SK-N-SH (cell line): Measurements from ENCODE around the gene PHYKPL. TPM values are rescaled to one million over a fixed set of nuclear protein-coding genes. Genes with fewer than 3 reads are reported as not detected.

Experiments
- CTCF ChIA-PET: fragments of 300-600, 350-600 bp; formaldehyde crosslinking; extraction: SDS; loops from one replicate; lab custom pipeline; 2021; lab: Yijun Ruan, JAX
- POLR2A ChIA-PET: fragments of 350-600 bp; sonication (Branson Sonifier 250); formaldehyde crosslinking; extraction: SDS; loops from one replicate; lab custom pipeline; 2020; ENCODE audit warnings: antibody characterized with exemption, inconsistent platforms; lab: Yijun Ruan, JAX
- DNase-seq: peaks from one replicate; pipeline ENCODE4 v3.0.0; 2012
- H2AFZ ChIP-seq: fragments of 200-600 bp; sonication (generic); 2 replicates; pipeline ENCODE4 v1.8.1; 2016; ENCODE audit warnings: antibody characterized with exemption, mild to moderate bottlenecking, low read depth
- H3F3A ChIP-seq: fragments of 200-600 bp; sonication (generic); replicated peaks from 2 replicates; pipeline ENCODE3; 2016; ENCODE audit warnings: antibody characterized with exemption, mild to moderate bottlenecking; ENCODE audit not compliant: insufficient read depth
- H3K27ac ChIP-seq, 2 experiments: fragments of 200-500 bp in 1 of 2; fragments of 200-600 bp in 1 of 2; sonication (Bioruptor generic) in 1 of 2; sonication (generic), shearing (Covaris generic) in 1 of 2; 2 replicates each; pipeline versions ENCODE4 v1.5.1 to v1.6.1; 2014 to 2016; ENCODE audit warnings: low read depth in 2 of 2, inconsistent platforms in 1 of 2, low read length in 1 of 2, mild to moderate bottlenecking in 1 of 2, mixed read lengths in 1 of 2
- H3K27me3 ChIP-seq: fragments of 200-600 bp; sonication (generic), shearing (Covaris generic); 2 replicates; pipeline ENCODE4 v1.6.1; 2016; ENCODE audit warnings: mixed run types; ENCODE audit not compliant: insufficient read depth
- H3K36me3 ChIP-seq, 2 experiments: fragments of 200-500 bp in 1 of 2; fragments of 200-600 bp in 1 of 2; sonication (Bioruptor generic) in 1 of 2; sonication (generic) in 1 of 2; replicated peaks in 1 of 2; 2 replicates each; pipeline versions ENCODE3 to v1.5.1; 2014 to 2016; ENCODE audit warnings: low read length in 1 of 2, mild to moderate bottlenecking in 1 of 2; ENCODE audit not compliant: insufficient read depth in 2 of 2, control insufficient read depth in 1 of 2
- H3K4me1 ChIP-seq, 2 experiments: fragments of 200-500 bp in 1 of 2; fragments of 200-600 bp in 1 of 2; sonication (Bioruptor generic) in 1 of 2; sonication (generic), shearing (Covaris generic) in 1 of 2; 2 replicates each; pipeline versions ENCODE4 v1.5.1 to v1.6.1; 2014 to 2016; ENCODE audit warnings: low read depth in 1 of 2, low read length in 1 of 2, mixed run types in 1 of 2; ENCODE audit not compliant: insufficient read depth in 2 of 2, control insufficient read depth in 1 of 2
- H3K4me2 ChIP-seq: fragments of 200-600 bp; sonication (generic), shearing (Covaris generic); 2 replicates; pipeline ENCODE4 v1.6.1; 2017; ENCODE audit warnings: mixed run types
- H3K4me3 ChIP-seq, 2 experiments: fragments of 200-500 bp in 1 of 2; fragments of 200-600 bp in 1 of 2; sonication (Bioruptor generic) in 1 of 2; sonication (generic), shearing (Covaris generic) in 1 of 2; 2 replicates each; pipeline versions ENCODE4 v1.5.1 to v1.8.1; 2014 to 2016; ENCODE audit warnings: low read depth in 2 of 2, inconsistent platforms in 1 of 2, low read length in 1 of 2, mild to moderate bottlenecking in 1 of 2, mixed read lengths in 1 of 2, moderate library complexity in 1 of 2
- H3K79me2 ChIP-seq: fragments of 200-600 bp; sonication (generic); 2 replicates; pipeline ENCODE4 v1.8.1; 2017; ENCODE audit warnings: mild to moderate bottlenecking; ENCODE audit not compliant: insufficient read depth
- H3K9ac ChIP-seq: fragments of 200-600 bp; sonication (generic); 2 replicates; pipeline ENCODE4 v1.6.1; 2017; ENCODE audit warnings: mixed run types
- H3K9me2 ChIP-seq: fragments of 200-600 bp; sonication (generic); 2 replicates; pipeline ENCODE4 v1.6.1; 2017; ENCODE audit warnings: mixed run types
- H3K9me3 ChIP-seq: fragments of 200-600 bp; sonication (generic); 2 replicates; pipeline ENCODE4 v1.6.1; 2017; ENCODE audit warnings: mixed run types, mild to moderate bottlenecking, moderate library complexity
- H4K20me1 ChIP-seq: fragments of 200-600 bp; sonication (generic); 2 replicates; pipeline ENCODE4 v1.6.1; 2017; ENCODE audit warnings: mild to moderate bottlenecking, mixed run types; ENCODE audit not compliant: insufficient read depth
- CHD2 ChIP-seq: fragments of 150-350 bp; IDR thresholded peaks from 2 replicates; pipeline ENCODE4 v1.6.1; 2018; ENCODE audit warnings: low read length; ENCODE audit not compliant: partially characterized antibody
- EZH2phosphoT487 ChIP-seq: fragments of 200-600 bp; sonication (generic); IDR thresholded peaks from 2 replicates; pipeline ENCODE4 v1.6.1; 2017; ENCODE audit warnings: low read depth, mixed run types, mild to moderate bottlenecking, antibody characterized with exemption, moderate library complexity, borderline replicate concordance
- GATA2 ChIP-seq: sonication (generic); formaldehyde crosslinking; IDR thresholded peaks from 2 replicates; pipeline ENCODE4 v1.5.0; 2020; ENCODE audit warnings: mild to moderate bottlenecking, missing genetic modification reagents
- IRF3 ChIP-seq: fragments of 150-350 bp; IDR thresholded peaks from 2 replicates; pipeline ENCODE4 v1.6.1; 2016; ENCODE audit warnings: mild to moderate bottlenecking, low read depth, low read length
- MEF2A ChIP-seq: IDR thresholded peaks from 2 replicates; pipeline ENCODE4 v1.4.0; 2012; ENCODE audit warnings: low read depth, borderline replicate concordance
- NRF1 ChIP-seq: IDR thresholded peaks from 2 replicates; pipeline ENCODE4 v1.6.1; 2012; ENCODE audit warnings: low read depth, mild to moderate bottlenecking, low read length
- RAD21 ChIP-seq: IDR thresholded peaks from 2 replicates; pipeline ENCODE4 v1.6.1; 2012; ENCODE audit warnings: mild to moderate bottlenecking, low read length
- RCOR1 ChIP-seq: fragments of 150-350 bp; IDR thresholded peaks from 2 replicates; pipeline ENCODE4 v1.6.1; 2017; ENCODE audit warnings: antibody characterized with exemption, low read length
- RFX5 ChIP-seq: IDR thresholded peaks from 2 replicates; pipeline ENCODE4 v1.6.1; 2012; ENCODE audit warnings: mild to moderate bottlenecking, improper control_type of control experiment, low read length
- SMC3 ChIP-seq: IDR thresholded peaks from 2 replicates; pipeline ENCODE4 v1.6.1; 2012; ENCODE audit warnings: low read depth, low read length, improper control_type of control experiment
- ZBTB33 ChIP-seq: IDR thresholded peaks from 2 replicates; pipeline ENCODE4 v1.4.0; 2012; ENCODE audit warnings: low read depth, borderline replicate concordance
- WGBS: methylation state at CpG from one replicate; pipeline ENCODE4 v1.1.6; 2017; ENCODE audit warnings: low lambda C conversion rate; 5-methylcytosine and 5-hydroxymethylcytosine counted together
- polyA plus RNA-seq, 3 experiments: library from polyadenylated mRNA; depleted of rRNA; stranded (reverse); fragments of >200 nt; gene quantifications; 2 replicates each; pipeline ENCODE4 v1.2.3, GENCODE V29; 2012
- TF ChIP-seq, protein P1 (sequence below): IDR thresholded peaks from 2 replicates; pipeline ENCODE4 v1.4.0; 2012; ENCODE audit warnings: low read depth

PHYKPL gene
- polyA plus RNA-seq, 1 of the 3 experiments (the other 2 are of a cell fraction): 46.8 TPM

DNA sequence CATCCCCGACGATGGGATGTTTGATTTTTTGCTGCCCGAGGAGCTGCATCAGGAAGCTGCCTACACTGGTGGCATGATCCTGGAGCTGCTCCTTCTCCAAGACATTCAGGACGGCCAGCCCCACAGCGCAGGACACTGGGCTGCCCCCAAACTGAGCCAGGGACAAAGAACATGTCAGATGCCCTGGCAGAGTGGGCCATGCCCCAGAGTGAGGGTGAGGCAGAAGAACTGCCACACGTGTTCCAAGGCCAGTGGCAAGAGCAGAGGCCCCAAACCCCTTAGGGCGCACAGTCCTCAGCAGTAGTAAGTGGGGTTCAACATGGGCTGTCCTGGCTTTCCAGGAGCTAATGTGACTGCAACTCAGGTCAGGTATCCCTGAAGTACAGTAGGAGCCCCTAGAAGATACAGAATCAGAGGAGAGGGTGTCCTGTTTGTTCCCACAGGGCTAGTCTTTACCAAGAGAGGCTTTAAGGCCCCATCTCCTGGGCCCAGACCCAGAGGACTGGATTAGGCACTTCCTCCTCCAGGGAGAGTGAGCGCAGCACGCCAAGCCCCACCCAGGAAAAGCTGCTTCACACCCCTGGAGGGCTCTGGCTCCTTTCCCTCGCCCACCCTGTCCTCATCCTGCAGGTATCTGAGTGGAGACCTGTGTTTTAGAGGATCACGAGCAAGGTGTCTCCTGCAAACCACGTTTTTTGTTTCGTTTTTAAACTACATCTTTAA lies 17.2 kb downstream of the PHYKPL start:
- Histone ChIP-seq H2AFZ (no peak overlapping the region), H3K4me1 (peaks cover 0 to 12% of the 10 kb centered on the region in 2 experiments; a peak in 1 of 4 replicates), H3K9ac (no peak overlapping the region), H3F3A (peaks cover 17% of the 10 kb centered on the region), H3K4me2 (no peak overlapping the region), H3K79me2 (peaks cover 26% of the 10 kb centered on the region), H4K20me1 (peaks cover 33% of the 10 kb centered on the region), H3K27me3 (no peaks in the 10 kb centered on the region), H3K27ac (no peak overlapping the region), H3K36me3 (peaks cover 32 to 60% of the 10 kb centered on the region in 2 experiments), H3K4me3 (no peak overlapping the region), H3K9me3 (no peaks in the 10 kb centered on the region), H3K9me2 (no peaks in the 10 kb centered on the region)
- no peak for TF ChIP-seq EZH2phosphoT487
- no peak for TF ChIP-seq MEF2A
- TF ChIP-seq SMC3: no peak
- no peak for TF ChIP-seq GATA2 (CRISPR knock-in tag)
- TF ChIP-seq CHD2: no peak
- TF ChIP-seq, protein P1, sequence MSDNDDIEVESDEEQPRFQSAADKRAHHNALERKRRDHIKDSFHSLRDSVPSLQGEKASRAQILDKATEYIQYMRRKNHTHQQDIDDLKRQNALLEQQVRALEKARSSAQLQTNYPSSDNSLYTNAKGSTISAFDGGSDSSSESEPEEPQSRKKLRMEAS: no peak
- TF ChIP-seq ZBTB33: no peak
- no peak for TF ChIP-seq RFX5
- no peak for TF ChIP-seq RCOR1
- no peak for TF ChIP-seq RAD21
- TF ChIP-seq NRF1: no peak
- TF ChIP-seq IRF3: no peak
- ChIA-PET CTCF (interaction anchor here (0.7 to 1.9 kb wide), 4 partner anchors 8 to 375 kb away, joined by 3 to 6 read pairs (median 4); partner anchors contain the start of gene COL23A1), POLR2A (interaction anchor here (1.1 kb wide), 1 partner anchor 11 kb away, joined by 4 read pairs; the partner anchor contains the start of gene HNRNPAB)
- 98% methylated on average over 10 of the region's 13 CpGs for WGBS
- no peak for DNase-seq
